HG03521 (cell line): Measurements from ENCODE around the gene CGAS.
"Not testable (repeated sequence)": the region's sequence is repeated elsewhere in the genome, so short reads cannot be mapped to it uniquely, and the experiment has no call there.

Source experiments
- ATAC-seq: cut with Tn5 transposase; IDR thresholded peaks from one replicate; pipeline ENCODE4 v1.9.1; 2021; ENCODE audit warnings: mild to moderate bottlenecking, moderate library complexity; ENCODE audit not compliant: unreplicated experiment

The CGAS gene

DNA sequence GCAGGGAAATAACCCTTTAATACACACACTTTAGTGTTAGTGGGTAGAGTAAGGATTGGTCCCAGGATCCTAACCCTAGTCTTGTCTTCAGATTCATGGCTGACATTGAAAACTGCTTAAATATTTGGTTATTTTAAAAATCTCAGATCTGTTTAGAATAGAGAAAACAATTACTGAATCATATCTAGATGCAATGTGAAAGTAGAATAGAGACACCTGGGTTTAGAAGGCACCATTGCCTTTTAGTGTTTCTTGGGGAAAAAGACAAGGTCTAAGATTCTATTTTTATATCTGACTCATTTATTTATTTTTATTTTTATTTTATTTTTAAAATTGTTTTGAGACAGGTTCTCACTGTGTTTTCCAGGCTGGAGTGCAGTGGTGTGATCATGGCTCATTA lies 51.4 kb downstream of the CGAS start:
- no peak for ATAC-seq

DNA sequence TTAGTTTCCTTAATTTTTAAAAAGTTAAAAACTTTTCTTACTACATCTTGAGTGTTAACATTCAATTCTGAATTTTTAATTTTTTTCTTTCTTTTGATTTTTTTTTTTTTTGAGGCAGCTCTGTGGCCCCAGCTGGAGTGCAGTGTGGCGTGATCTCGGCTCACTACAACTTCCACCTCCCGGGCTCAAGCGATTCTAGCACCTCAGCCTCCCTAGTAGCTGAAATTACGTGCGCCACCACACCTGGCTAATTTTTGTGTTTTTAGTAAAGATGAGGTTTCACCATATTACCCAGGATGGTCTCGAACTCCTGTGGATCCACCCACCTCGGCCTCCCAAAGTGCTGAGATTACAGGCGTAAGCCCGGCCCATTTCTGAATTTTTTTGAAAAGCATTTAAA lies 56.2 kb downstream of the CGAS start:
- ATAC-seq: no peak

DNA sequence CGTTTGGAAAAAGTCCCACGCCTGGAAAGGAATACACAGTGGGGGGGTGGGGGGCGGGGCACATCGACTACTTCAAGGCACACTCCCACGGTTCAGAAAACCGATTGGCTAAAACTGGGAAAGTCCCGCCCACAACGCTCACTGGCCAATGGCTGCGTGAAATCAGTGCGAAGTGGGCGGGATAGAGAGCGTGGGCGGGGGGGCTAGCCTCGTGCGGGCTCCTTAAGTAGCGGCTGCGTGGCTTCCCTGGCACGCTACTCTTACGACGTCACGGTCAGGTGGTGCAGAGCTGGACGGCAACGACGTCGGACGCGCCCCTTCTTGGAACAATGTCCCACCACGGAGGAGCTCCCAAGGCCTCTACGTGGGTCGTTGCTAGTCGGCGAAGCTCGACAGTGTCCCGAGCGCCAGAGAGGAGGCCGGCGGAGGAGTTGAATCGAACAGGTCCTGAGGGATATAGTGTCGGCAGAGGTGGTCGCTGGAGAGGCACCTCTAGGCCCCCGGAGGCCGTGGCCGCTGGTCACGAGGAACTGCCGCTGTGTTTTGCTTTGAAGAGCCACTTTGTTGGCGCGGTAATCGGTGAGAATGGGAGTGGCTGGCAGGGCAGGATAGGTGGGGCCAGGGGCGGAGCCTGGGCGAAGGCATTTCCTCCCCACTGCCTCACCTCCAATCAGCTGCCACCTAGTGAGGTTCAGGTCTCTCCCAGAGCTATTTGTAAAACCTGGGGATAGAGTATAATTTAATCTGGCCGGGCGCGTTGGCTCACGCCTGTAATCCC lies 57.3 kb downstream of the CGAS start, which contains the start of gene DDX43:
DDX43 (plus strand) TSS at position 252 of the 778 bp plus-strand sequence; CDS start at position 330, 78 bp downstream.
- ATAC-seq: no peak

DNA sequence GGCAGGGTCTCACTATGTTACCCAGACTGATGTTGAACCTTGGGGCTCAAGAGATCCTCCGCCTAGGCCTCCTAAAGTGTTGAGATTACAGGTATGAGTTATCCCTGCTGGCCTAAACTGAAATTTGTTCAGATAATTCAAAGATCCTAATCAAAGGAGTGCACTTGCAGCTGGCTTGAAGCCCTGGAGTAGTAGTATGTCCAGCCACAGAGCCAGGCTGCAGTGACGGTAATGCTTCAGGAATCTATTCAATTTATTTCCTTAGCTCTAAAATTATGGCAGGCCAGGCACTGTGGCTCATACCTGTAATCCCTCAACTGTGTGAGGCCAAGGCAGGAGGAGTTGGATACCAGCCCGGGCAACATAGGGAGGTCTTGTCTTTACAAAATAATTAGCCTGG lies 58.8 kb downstream of the CGAS start:
- ATAC-seq: no peak

DNA sequence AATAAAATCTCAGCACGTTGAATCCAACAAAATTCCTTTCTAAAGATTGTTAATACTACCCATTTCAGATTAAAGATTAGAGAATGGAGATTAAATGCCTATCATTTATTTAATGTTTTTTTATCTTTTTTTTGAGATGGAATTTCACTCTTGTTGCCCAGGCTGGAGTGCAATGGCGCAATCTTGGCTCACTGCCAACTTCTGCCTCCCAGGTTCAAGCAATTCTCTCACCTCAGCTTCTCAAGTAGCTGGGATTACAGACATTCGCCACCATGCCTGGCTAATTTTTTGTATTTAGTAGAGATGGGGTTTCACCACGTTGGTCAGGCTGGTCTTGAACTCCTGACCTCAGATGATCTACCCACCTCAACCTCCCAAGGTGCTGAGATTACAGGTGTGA lies 59.9 kb downstream of the CGAS start:
- ATAC-seq: not testable (repeated sequence)

DNA sequence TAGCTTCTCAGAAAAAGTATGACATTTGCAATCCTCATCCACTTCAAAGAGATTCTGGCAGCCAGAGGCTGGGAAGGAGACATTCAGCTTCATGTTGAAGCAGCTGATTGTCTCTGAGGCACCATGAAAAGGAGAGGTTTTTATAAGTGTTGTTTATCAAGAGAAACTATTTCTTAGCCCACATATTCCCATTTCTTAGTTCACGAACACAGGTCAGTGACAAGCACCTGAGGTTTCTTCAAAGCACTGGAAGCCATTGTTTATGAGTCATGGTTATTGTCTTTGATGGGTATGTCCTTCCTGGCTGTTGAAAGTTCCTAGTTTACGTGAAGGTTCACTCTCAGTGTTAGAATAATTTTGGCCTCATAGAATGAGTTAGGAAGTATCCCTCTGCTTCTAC lies 60.4 kb downstream of the CGAS start:
- no peak for ATAC-seq

DNA sequence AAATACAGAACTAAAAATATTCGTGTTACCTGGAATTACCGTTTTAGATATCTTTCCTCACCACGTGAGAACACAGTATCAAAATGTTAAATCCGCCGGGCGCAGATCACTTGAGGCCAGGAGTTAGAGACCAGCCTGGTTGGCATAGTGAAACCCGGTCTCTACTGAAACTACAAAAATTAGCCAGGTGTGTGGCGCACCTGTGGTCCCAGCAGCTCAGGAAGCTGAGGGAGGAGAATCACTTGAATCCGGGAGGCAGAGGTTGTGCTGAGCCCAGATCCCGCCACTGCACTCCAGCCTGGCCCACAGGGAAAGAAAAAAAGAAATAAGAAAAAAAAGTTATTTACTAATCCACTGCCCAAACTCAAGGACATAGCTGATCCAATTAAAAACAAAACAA lies 62.2 kb downstream of the CGAS start:
- no peak for ATAC-seq

DNA sequence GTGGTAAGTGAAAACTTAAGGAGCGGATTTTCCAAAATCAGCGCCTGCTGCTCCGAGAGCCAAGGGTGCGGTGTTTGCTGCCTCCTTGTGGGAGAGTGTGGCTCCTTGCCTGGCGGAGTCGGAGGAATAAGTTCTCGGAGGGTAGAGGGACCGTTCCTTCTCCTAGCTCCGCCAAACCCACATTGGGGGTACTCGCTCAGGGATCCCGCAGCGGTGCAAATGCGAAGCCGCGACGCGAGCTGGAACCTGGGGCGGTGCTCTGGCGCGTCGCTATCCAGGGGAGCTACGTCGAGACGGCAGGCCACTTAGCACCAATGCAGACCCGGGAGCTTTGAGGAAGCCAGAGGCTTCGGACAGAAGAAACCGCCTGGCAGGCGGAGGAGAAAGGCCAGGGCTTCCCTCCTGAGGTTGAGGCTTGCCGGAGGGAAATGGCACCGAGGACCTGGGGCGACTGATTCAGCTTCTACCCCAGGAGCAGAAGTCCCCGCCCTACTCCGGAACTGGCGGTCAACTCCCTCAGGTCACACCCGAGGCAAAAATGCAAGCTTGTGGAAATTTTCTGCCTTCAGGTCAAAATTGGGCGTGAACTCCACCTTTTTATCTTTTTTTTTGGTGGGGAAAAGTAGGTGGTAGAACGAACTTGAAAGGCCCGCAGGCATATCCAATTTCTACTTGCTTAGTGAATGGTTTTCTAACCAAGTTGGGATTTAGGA lies 63.1 kb downstream of the CGAS start:
- peak; percentile 71 for ATAC-seq

DNA sequence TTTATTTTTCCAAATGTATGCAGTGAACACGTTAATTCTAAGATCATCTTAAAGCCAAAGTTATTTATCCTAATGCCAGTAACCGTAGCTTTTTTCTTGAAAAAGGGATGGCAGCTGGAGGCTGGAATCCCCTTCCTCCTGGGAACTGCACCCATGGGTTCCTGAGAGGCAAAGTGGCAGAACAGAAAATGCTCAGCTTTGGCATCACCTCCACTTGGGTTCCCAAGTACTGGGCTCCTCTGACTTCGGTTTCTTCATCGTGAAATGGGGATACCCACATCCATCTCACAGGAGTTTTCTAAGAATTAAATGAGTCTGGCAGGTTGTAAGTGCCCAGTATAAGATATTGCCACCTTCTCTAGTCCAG lies 63.7 kb downstream of the CGAS start:
- no peak for ATAC-seq

DNA sequence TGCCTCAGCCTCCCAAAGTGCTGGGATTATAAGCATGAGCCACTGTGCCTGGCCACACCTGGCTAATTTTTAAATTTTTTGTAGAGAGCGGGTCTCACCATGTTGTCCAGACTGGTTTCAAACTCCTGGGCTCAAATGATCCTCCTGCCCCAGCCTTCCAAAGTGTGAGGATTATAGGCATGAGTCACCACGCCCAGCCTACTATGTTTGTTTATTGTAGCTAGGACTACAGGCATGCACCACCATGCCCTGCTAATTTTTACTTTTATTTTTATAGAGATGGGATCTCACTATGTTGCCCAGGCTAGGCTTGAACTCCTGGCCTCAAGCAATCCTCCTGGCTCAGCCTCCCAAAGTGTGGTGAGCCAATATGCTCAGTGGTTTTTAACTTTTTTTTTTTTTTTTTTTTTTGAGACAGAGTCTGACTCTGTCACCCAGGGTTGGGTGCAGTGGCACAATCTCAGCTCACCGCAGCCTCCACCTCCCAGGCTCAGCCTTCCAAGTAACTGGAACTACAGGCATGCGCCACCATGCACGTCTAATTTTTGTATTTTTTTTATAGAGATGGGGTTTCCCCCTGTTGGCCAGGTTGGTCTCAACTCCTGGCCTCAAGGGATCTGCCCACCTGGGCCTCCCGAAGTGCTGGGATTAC lies 69.5 kb downstream of the CGAS start:
- no peak for ATAC-seq

DNA sequence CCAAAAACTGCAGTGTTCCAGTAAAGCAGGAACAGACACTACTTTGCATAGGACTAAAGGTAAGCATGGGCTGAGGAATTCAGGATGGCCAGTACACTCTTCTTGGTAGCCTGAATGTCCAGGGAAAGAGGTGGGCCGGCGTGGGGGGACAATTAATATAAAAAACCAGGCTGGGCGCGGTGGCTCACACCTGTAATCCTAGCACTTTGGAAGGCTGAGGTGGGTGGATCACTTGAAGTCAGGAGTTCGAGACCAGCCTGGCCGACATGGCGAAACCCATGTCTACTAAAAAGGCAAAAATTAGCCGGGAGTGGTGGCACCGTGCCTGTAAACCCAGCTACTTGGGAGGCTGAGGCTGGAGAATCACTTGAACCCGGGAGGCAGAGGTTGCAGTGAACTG lies 70.6 kb downstream of the CGAS start:
- ATAC-seq: not testable (repeated sequence)

DNA sequence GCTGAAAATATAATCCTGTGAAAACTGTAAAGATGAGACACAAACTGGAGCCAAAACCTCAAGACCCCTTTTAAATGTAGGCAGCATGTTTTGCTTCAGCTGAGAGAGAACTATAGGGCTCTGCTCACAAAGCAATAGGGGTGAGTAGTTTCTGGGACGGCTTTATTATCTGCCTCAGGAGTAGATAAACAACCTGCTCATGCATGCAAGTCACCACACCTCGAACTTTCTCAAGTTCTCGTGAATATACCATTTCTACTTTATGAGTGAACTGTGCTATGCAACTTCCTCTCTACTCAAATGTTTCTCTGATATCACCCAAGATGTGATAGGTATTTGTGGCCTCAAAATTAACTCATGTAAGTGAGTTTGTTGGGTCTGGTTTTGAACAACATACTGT lies 74.9 kb downstream of the CGAS start:
- ATAC-seq: no peak

DNA sequence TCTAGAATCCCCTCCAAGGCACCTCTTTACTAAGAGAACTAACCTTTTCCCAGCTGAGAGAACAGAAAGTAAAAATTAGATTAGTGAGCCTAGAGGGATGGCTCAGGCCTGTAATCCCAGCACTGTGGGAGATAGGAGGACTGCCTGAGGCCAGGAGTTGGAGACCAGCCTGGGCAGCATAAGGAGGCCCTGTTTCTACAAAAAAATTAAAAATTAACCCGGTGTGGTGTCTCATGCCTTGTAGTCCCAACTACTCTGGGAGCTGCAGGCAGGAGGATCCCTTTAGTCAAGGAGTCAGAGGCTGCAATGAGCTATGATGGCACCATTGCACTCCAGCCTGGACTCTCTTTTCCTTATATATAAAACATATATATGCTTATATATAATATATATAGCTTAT lies 76.9 kb downstream of the CGAS start:
- no peak for ATAC-seq
